NCI-H526 (cell line): ENCODE results near the gene ANO7.
A peak's percentile ranks its signal among the peaks of the same experiment; 100 is the strongest.

Source experiments
- DNase-seq, 2 experiments: peaks; one replicate each; lab custom pipeline; 2025; lab: John Stamatoyannopoulos, UW

Gene ANO7

DNA sequence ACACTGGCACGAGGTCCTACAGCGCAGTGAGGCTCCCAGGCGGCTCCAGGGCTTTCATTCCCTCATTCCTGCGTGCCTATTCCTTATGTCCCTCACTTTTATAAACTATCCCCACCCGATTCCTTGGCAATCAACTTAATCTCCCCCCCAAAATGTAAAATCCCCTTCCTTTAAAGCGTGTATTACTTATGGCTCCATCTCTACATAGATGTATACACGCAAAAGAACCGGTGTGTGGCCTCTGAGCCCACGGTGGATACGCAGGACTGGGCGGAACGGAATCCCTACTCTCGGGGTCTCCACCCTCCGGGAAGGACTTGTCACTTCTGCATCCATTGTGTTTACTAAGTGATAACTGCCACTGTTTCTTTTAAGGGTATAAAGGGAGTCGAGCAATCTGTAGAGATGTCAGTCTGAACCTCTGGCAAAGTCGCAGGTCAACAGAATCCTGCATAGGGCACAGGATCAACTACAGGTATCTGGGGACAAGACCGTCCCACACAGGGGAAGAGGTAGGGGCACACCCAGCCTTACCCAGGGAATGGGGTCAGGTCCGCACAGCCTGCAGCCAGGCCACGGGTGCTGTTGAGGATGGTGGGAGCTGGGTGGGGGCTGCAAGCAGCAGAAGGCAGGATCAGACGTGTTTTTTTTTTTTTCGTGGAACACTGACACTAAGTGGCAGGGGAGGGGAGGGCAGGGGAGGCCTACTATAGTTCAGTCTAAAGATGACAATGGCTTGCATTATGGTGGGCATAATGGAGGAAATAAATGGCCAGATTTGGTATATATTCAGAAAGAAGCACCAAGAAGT lies 84.9 kb downstream of the ANO7 start:
- DNase-seq = peak in 1 of 2 experiments; percentile 31

DNA sequence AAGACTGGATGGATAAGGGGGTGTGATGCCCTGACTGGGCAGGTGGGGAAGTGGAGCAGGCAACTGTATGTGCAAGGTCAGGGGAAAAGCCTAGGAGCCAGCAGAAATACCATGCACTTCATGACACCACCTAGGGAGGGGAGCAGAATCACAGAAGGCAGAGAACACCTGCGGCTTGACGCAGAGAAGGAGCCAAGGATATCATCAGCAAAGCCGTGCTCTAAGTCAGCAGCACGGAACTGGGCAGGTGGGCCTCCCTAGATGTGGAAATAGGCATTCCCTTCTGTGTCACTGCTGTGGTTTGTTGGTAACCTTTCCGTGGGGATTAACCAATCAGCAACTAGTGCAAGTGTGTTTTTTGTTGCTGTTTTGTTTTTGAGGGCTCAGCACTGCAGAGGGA lies 85.7 kb downstream of the ANO7 start:
- DNase-seq = peak in 1 of 2 experiments; percentile 10
